ENCODE measurements around the gene IQSEC1.

- TF ChIP-seq POLR2A (IDR thresholded peaks at IDR 0.05; ENCODE audit: extremely low read depth, insufficient read length), result no peak
- TF ChIP-seq CTCF (IDR thresholded peaks at IDR 0.05; ENCODE audit: low read depth, low read length), result no peak
- TF ChIP-seq MYC (IDR thresholded peaks at IDR 0.05; ENCODE audit: low read depth, low read length), result no peak
- TF ChIP-seq MAX (IDR thresholded peaks at IDR 0.05; ENCODE audit: low read depth, low read length), result no peak
Measured at GRCh38 chr3:13023235-13023970, 49.8 kb downstream of the IQSEC1 start.
